GM19324 (cell line): Measurements from ENCODE around the gene WNT3.
"Not testable (repeated sequence)": the region's sequence is repeated elsewhere in the genome, so short reads cannot be mapped to it uniquely, and the experiment has no call there.

Experiments used
- ATAC-seq: cut with Tn5 transposase; IDR thresholded peaks from one replicate; pipeline ENCODE4 v1.9.1; 2021; ENCODE audit warnings: mild to moderate bottlenecking, moderate library complexity; ENCODE audit not compliant: unreplicated experiment, low FRiP score

Gene WNT3

GRCh38 chr17:46769531-46770438 lies 48.7 kb downstream of the WNT3 start:
- ATAC-seq, result no peak

- ATAC-seq, result not testable (repeated sequence)
Measured at GRCh38 chr17:46768896-46769295, 49.6 kb downstream of the WNT3 start.

GRCh38 chr17:46768540-46768870 lies 50.0 kb downstream of the WNT3 start:
- no peak for ATAC-seq

- ATAC-seq, result no peak
Measured at GRCh38 chr17:46766493-46767491, 51.7 kb downstream of the WNT3 start.

- no peak for ATAC-seq
Measured at GRCh38 chr17:46765453-46765852, 53.0 kb downstream of the WNT3 start.

GRCh38 chr17:46764709-46765401 lies 53.6 kb downstream of the WNT3 start:
- ATAC-seq, result no peak

GRCh38 chr17:46764000-46764708 lies 54.3 kb downstream of the WNT3 start:
- no peak for ATAC-seq

- ATAC-seq, result no peak
Measured at GRCh38 chr17:46763416-46763815, 55.1 kb downstream of the WNT3 start.

- no peak for ATAC-seq
Measured at GRCh38 chr17:46759141-46759540, 59.4 kb downstream of the WNT3 start.

- no peak for ATAC-seq
Measured at GRCh38 chr17:46758614-46759013, 59.9 kb downstream of the WNT3 start.

GRCh38 chr17:46757588-46757987 lies 60.9 kb downstream of the WNT3 start:
- not testable (repeated sequence) for ATAC-seq

- ATAC-seq, result no peak
Measured at GRCh38 chr17:46756861-46757260, 61.6 kb downstream of the WNT3 start.

- no peak for ATAC-seq
Measured at GRCh38 chr17:46756081-46756735, 62.3 kb downstream of the WNT3 start.

- no peak for ATAC-seq
Measured at GRCh38 chr17:46753776-46754175, 64.7 kb downstream of the WNT3 start.

- no peak for ATAC-seq
Measured at GRCh38 chr17:46751425-46751824, 67.1 kb downstream of the WNT3 start.

- ATAC-seq, result no peak
Measured at GRCh38 chr17:46745376-46745775, 73.1 kb downstream of the WNT3 start.

GRCh38 chr17:46744441-46744840 lies 74.1 kb downstream of the WNT3 start:
- no peak for ATAC-seq

- no peak for ATAC-seq
Measured at GRCh38 chr17:46742565-46743270, 75.8 kb downstream of the WNT3 start.
